Erythroblast (primary cell): Measurements from ENCODE around the gene LYPD3.

ENCODE experiments used
- GATA1 ChIP-seq: IDR thresholded peaks from 2 replicates; pipeline ENCODE4 v1.6.1; 2011; ENCODE audit warnings: low read depth, mild to moderate bottlenecking, control low read depth, low read length, moderate library complexity
- POLR2A ChIP-seq: IDR thresholded peaks from 2 replicates; pipeline ENCODE4 v1.6.1; 2011; ENCODE audit warnings: mild to moderate bottlenecking, low read length

GRCh38 chr19:43452582-43452981 is 12.8 kb downstream of the LYPD3 start:
- TF ChIP-seq POLR2A (no peak), GATA1 (no peak)
